SK-N-SH treated with all-trans-retinoic acid at 6 μM for 48 hours (cell line): Measurements from ENCODE around the gene HCFC2.

ENCODE experiments used
- ARNTL ChIP-seq: fragments of 450-650 bp; formaldehyde crosslinking; IDR thresholded peaks from 2 replicates; pipeline ENCODE4 v1.5.0; 2020; ENCODE audit warnings: low read depth, mild to moderate bottlenecking, moderate library complexity, borderline replicate concordance
- CREB5 ChIP-seq: fragments of 250-450 bp; sonication (Bioruptor Pico); IDR thresholded peaks from 2 replicates; pipeline ENCODE4 v1.5.1; 2020; ENCODE audit warnings: low read depth, mild to moderate bottlenecking, moderate library complexity
- ESRRG ChIP-seq: fragments of 250-450 bp; sonication (Bioruptor Pico); IDR thresholded peaks from 2 replicates; pipeline ENCODE4 v1.6.1; 2021; ENCODE audit warnings: mild to moderate bottlenecking
- PPARA ChIP-seq: fragments of 250-450 bp; sonication (Bioruptor Pico); IDR thresholded peaks from 2 replicates; pipeline ENCODE4 v1.5.0; 2020; ENCODE audit warnings: mild to moderate bottlenecking, borderline replicate concordance
- ZNF8 ChIP-seq: fragments of 450-650 bp; formaldehyde crosslinking; IDR thresholded peaks from 2 replicates; pipeline ENCODE4 v1.5.0; 2020; ENCODE audit warnings: mild to moderate bottlenecking, moderate library complexity

- TF ChIP-seq ESRRG (CRISPR knock-in tag) (no peak), ZNF8 (no peak), PPARA (CRISPR knock-in tag) (no peak), CREB5 (CRISPR knock-in tag) (no peak), ARNTL (CRISPR knock-in tag) (no peak)
Measured at GRCh38 chr12:104126548-104126947, 62.2 kb downstream of the HCFC2 start.
